Mesenchymal stem cell (in vitro differentiated cells and primary cell): Measurements from ENCODE around the gene KLHL26.

ENCODE experiments used
- DNase-seq: peaks from one replicate; pipeline ENCODE4 v3.0.0-alpha.2; 2013
- H2AFZ ChIP-seq: one replicate; pipeline ENCODE4 v1.6.1; 2013; ENCODE audit warnings: low read depth, mild to moderate bottlenecking, control low read depth, inconsistent platforms, low read length, moderate library complexity
- H2AK5ac ChIP-seq: 2 replicates; pipeline ENCODE4 v1.6.1; 2013; ENCODE audit warnings: low read length, moderate library complexity, mild to moderate bottlenecking, inconsistent platforms; ENCODE audit not compliant: severe bottlenecking
- H2BK120ac ChIP-seq: one replicate; pipeline ENCODE4 v1.6.1; 2013; ENCODE audit warnings: low read depth, mild to moderate bottlenecking, inconsistent platforms, low read length, moderate library complexity
- H2BK12ac ChIP-seq, 2 experiments: one replicate each; pipeline ENCODE4 v1.6.1; 2013; ENCODE audit warnings: inconsistent platforms in 2 of 2, low read length in 2 of 2, mild to moderate bottlenecking in 2 of 2, moderate library complexity in 2 of 2, control low read depth in 1 of 2
- H2BK15ac ChIP-seq: one replicate; pipeline ENCODE4 v1.6.1; 2013; ENCODE audit warnings: mild to moderate bottlenecking, low read depth, inconsistent platforms; ENCODE audit not compliant: poor library complexity, severe bottlenecking
- H2BK5ac ChIP-seq: 2 replicates; pipeline ENCODE4 v1.6.1; 2013; ENCODE audit warnings: low read depth, mild to moderate bottlenecking, low read length, control low read depth, inconsistent platforms; ENCODE audit not compliant: poor library complexity, severe bottlenecking
- H3K14ac ChIP-seq, 2 experiments: one replicate each; pipeline ENCODE4 v1.6.1; 2013; ENCODE audit warnings: inconsistent platforms in 2 of 2, low read length in 2 of 2, control low read depth in 1 of 2, mild to moderate bottlenecking in 1 of 2, moderate library complexity in 1 of 2
- H3K18ac ChIP-seq, 2 experiments: one replicate each; pipeline ENCODE4 v1.6.1; 2013; ENCODE audit warnings: inconsistent platforms in 2 of 2, low read length in 2 of 2, control low read depth in 1 of 2, low read depth in 1 of 2, mild to moderate bottlenecking in 1 of 2
- H3K23ac ChIP-seq, 2 experiments: one replicate each; pipeline ENCODE4 v1.6.1; 2013; ENCODE audit warnings: inconsistent platforms in 2 of 2, low read length in 2 of 2, mild to moderate bottlenecking in 2 of 2, moderate library complexity in 2 of 2, control low read depth in 1 of 2
- H3K27ac ChIP-seq: 2 replicates; pipeline ENCODE4 v1.5.1; 2013; ENCODE audit warnings: mild to moderate bottlenecking, moderate library complexity, low read length, control low read depth, inconsistent platforms; ENCODE audit not compliant: poor library complexity, severe bottlenecking
- H3K27me3 ChIP-seq, 2 experiments: 2 replicates each; pipeline versions ENCODE4 v1.6.1 to v1.7.0; 2013; ENCODE audit warnings: low read length in 2 of 2, mild to moderate bottlenecking in 2 of 2, moderate library complexity in 2 of 2, control low read depth in 1 of 2, inconsistent platforms in 1 of 2; ENCODE audit not compliant: control insufficient read depth in 1 of 2, insufficient read depth in 1 of 2
- H3K36me3 ChIP-seq, 2 experiments: 2 replicates each; pipeline versions ENCODE4 v1.6.1 to v1.7.0; 2013; ENCODE audit warnings: low read length in 2 of 2, control low read depth in 1 of 2, inconsistent platforms in 1 of 2, low read depth in 1 of 2, mild to moderate bottlenecking in 1 of 2; ENCODE audit not compliant: insufficient read depth in 2 of 2, control insufficient read depth in 1 of 2
- H3K4ac ChIP-seq, 2 experiments: one replicate each; pipeline ENCODE4 v1.6.1; 2013; ENCODE audit warnings: inconsistent platforms in 2 of 2, low read length in 2 of 2, mild to moderate bottlenecking in 2 of 2, moderate library complexity in 2 of 2, control low read depth in 1 of 2, low read depth in 1 of 2
- H3K4me1 ChIP-seq: 2 replicates; pipeline ENCODE4 v1.6.1; 2013; ENCODE audit warnings: low read depth, low read length, control low read depth; ENCODE audit not compliant: control insufficient read depth, insufficient read depth
- H3K4me2 ChIP-seq: 2 replicates; pipeline ENCODE4 v1.6.1; 2013; ENCODE audit warnings: low read length, mild to moderate bottlenecking, inconsistent platforms; ENCODE audit not compliant: poor library complexity, severe bottlenecking
- H3K4me3 ChIP-seq, 2 experiments: 2 replicates each; pipeline versions ENCODE4 v1.5.1 to v1.7.0; 2013; ENCODE audit warnings: low read length in 2 of 2, mild to moderate bottlenecking in 2 of 2, control low read depth in 1 of 2, low read depth in 1 of 2; ENCODE audit not compliant: insufficient read depth in 1 of 2
- H3K79me1 ChIP-seq: replicated peaks from 2 replicates; pipeline ENCODE4 v1.6.1; 2013; ENCODE audit warnings: mild to moderate bottlenecking, control low read depth, low read length, inconsistent platforms; ENCODE audit not compliant: poor library complexity, severe bottlenecking
- H3K9ac ChIP-seq: 2 replicates; pipeline ENCODE4 v1.7.0; 2013; ENCODE audit warnings: mild to moderate bottlenecking, low read length, moderate library complexity
- H3K9me3 ChIP-seq: 2 replicates; pipeline ENCODE4 v1.7.0; 2013; ENCODE audit warnings: mild to moderate bottlenecking, low read length; ENCODE audit not compliant: control insufficient read depth
- H4K8ac ChIP-seq: one replicate; pipeline ENCODE4 v1.6.1; 2013; ENCODE audit warnings: inconsistent platforms, mild to moderate bottlenecking, low read length, moderate library complexity
- H4K91ac ChIP-seq: one replicate; pipeline ENCODE4 v1.6.1; 2013; ENCODE audit warnings: mild to moderate bottlenecking, low read length, inconsistent platforms
- WGBS: methylation state at CpG from one replicate; pipeline ENCODE4 v1.1.7; 2013; ENCODE audit warnings: mixed read lengths; 5-methylcytosine and 5-hydroxymethylcytosine counted together

The KLHL26 gene

DNA sequence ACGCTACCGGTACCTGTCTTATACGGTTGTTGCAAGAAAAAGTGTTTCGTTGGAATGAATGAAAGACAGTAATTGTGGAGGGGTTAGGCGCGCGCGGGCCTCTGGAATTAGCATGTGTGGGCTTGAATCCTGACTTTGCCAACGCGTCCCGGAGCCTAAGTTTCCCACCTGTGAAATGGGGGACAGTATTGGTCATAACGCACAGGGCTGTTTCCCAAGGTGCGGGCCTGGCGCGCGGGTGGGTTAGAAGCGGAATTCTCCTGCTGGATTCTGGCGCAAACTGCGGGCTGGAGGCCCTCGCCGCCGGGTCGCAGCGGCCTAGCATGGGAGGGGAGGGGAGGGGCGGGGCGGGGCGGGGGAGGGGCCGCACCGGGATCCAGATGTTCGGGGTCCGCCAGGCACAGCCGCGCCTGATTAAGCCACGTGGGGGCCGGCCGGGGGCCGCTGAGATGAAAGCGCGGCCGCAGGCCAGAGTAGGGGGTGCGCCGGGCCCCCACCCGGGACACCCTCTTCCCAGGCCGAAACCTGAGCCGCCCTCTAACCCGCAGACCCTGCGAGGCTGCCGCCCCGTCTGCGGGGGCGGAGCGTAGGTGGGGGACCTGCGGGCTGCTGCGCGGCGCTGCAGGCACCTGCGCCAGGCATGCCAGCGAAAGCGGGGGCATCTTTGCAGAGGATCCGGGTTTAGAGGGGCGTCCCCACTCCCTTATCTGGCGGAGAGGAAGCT lies 25.3 kb upstream of the KLHL26 start:
- Histone ChIP-seq H2BK15ac (no peak overlapping the region), H3K27ac (no peak overlapping the region), H3K9me3 (peaks cover 3% of the 10 kb centered on the region), H3K4me2 (no peak overlapping the region), H3K36me3 (no peaks in the 10 kb centered on the region), H3K79me1 (no peaks in the 10 kb centered on the region), H2BK5ac (no peak overlapping the region), H3K23ac (no peak overlapping the region), H3K27me3 (peaks cover 79 to 85% of the 10 kb centered on the region in 2 experiments), H3K9ac (no peak overlapping the region), H2BK12ac (no peak overlapping the region), H3K14ac (no peak overlapping the region), H2AK5ac (no peak overlapping the region), H3K18ac (no peak overlapping the region), H2AFZ (no peak overlapping the region), H3K4me3 (no peak overlapping the region), H3K4me1 (peaks cover 43% of the 10 kb centered on the region), H4K91ac (no peak overlapping the region), H2BK120ac (no peak overlapping the region), H4K8ac (no peak overlapping the region), H3K4ac (no peak overlapping the region)
- WGBS = 2% methylated on average over 39 of the region's 62 CpGs
- DNase-seq = no peak

DNA sequence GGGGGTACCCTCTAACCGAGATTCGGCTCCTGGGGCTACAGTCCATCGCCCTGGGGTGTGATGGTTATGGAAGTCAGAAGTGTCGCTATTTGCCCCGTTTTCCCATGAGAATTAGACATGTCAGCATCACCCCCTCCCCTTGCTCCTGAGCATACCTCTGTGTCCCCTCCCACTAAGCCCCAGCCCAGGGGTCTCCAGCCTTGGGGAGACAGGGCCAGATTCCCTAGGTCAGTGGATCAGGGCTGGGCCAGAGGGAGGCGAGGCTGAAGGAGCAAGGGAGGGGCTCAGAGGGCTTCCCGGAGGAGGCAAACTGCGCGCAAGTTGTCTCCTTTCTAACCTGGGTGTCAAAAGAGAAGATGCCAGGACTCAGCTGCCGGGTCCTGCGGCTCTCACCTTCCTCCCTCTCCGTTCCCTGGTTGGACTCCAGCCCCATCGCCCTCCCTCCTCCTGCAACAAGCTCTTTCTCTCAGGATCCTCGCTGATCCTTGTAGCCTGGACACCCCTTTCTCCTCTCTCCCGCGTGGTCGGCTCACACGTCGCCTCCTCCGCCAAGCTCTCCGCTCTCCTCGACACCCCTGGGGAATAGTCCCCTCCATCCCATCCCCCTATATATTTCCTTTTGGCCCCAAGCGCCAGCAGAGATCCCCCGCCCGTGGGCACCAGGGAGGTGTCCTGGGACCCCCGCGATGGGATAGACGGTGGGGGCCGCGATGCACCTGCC lies 24.6 kb upstream of the KLHL26 start:
- Histone ChIP-seq H3K27me3 (peaks cover 82 to 87% of the 10 kb centered on the region in 2 experiments), H3K27ac (no peak overlapping the region), H3K9ac (no peak overlapping the region), H2BK120ac (no peak overlapping the region), H2AK5ac (no peak overlapping the region), H3K18ac (no peak overlapping the region), H2BK15ac (no peak overlapping the region), H4K8ac (no peak overlapping the region), H3K9me3 (peaks cover 3% of the 10 kb centered on the region), H2AFZ (no peak overlapping the region), H3K4me2 (peak overlapping the region; percentile 94), H3K79me1 (no peaks in the 10 kb centered on the region), H2BK12ac (no peak overlapping the region), H4K91ac (no peak overlapping the region), H3K4me3 (peak overlapping the region; percentile 61 to 66), H2BK5ac (no peak overlapping the region), H3K4me1 (peaks cover 39% of the 10 kb centered on the region), H3K23ac (peak overlapping the region in 1 of 2 experiments; percentile 94), H3K36me3 (no peaks in the 10 kb centered on the region), H3K14ac (no peak overlapping the region), H3K4ac (no peak overlapping the region)
- no peak for DNase-seq
- 4% methylated on average over 30 of the region's 30 CpGs for WGBS

- Histone ChIP-seq H2AFZ (peak within 1 kb of the TSS; percentile 53), H3K18ac (peak within 1 kb of the TSS in 1 of 2 experiments; percentile 75), H3K27ac (no peak within 1 kb of the TSS), H3K79me1 (no peaks in the 10 kb centered on the region), H2BK12ac (peak within 1 kb of the TSS in 1 of 2 experiments; percentile 29), H3K4me2 (peak within 1 kb of the TSS; percentile 94), H4K8ac (peak within 1 kb of the TSS; percentile 51), H3K36me3 (no peaks in the 10 kb centered on the region), H3K9me3 (peaks cover 5% of the 10 kb centered on the region), H3K4me1 (peaks cover 33% of the 10 kb centered on the region), H2BK120ac (no peak within 1 kb of the TSS), H2AK5ac (no peak within 1 kb of the TSS), H2BK5ac (no peak within 1 kb of the TSS), H4K91ac (no peak within 1 kb of the TSS), H3K23ac (peak within 1 kb of the TSS; percentile 79 to 94), H3K14ac (peak within 1 kb of the TSS in 1 of 2 experiments; percentile 87), H3K27me3 (peaks cover 82 to 87% of the 10 kb centered on the region in 2 experiments), H2BK15ac (no peak within 1 kb of the TSS), H3K9ac (no peak within 1 kb of the TSS), H3K4ac (peak within 1 kb of the TSS in 1 of 2 experiments; percentile 74), H3K4me3 (peak within 1 kb of the TSS; percentile 61 to 66)
- DNase-seq = no peak
- WGBS = 2% methylated on average over 59 of the region's 70 CpGs
Observed at GRCh38 chr19:18612772-18613588, 23.8 kb upstream of the KLHL26 start, which contains the start of gene TMEM59L. TMEM59L (plus strand) TSS chr19:18612870; CDS start chr19:18612959, 89 bp downstream.
